Cardiac fibroblast (primary cell): ENCODE results near the gene NFILZ.

Experiments used
- DNase-seq, 2 donors: peaks; one replicate each; pipeline versions ENCODE4 v3.0.0 to v3.0.0-alpha.2; 2010; ENCODE audit warnings: low read depth in 2 of 2
- H3K4me3 ChIP-seq, 2 donors: replicated peaks in 1 of 2; 1 replicate in 1 of 2; 2 replicates in 1 of 2; pipeline ENCODE4 v1.5.1; 2011; ENCODE audit warnings: low read depth in 2 of 2, low read length in 2 of 2, mild to moderate bottlenecking in 2 of 2, moderate library complexity in 1 of 2
- CTCF ChIP-seq: IDR thresholded peaks from one replicate; pipeline ENCODE4 v1.5.1; 2011; ENCODE audit warnings: low read depth, mild to moderate bottlenecking, low read length, inconsistent platforms

Gene NFILZ

GRCh38 chr19:8610936-8611300 is 19.5 kb upstream of the NFILZ start:
- no peak for TF ChIP-seq CTCF
- no peak for DNase-seq
- H3K4me3 ChIP-seq: peak overlapping the region in 1 of 2 donors; percentile 67

GRCh38 chr19:8611391-8611876 is 19.0 kb upstream of the NFILZ start:
- H3K4me3 ChIP-seq: no peak overlapping the region
- peak in 1 of 2 donors; percentile 18 for DNase-seq
- TF ChIP-seq CTCF: no peak

- DNase-seq: peak; percentile 81 to 84
- H3K4me3 ChIP-seq: no peak overlapping the region
- TF ChIP-seq CTCF: no peak
Measured at GRCh38 chr19:8611877-8612806, 18.3 kb upstream of the NFILZ start.

- no peak overlapping the region for H3K4me3 ChIP-seq
- TF ChIP-seq CTCF: no peak
- no peak for DNase-seq
Measured at GRCh38 chr19:8612807-8613171, 17.6 kb upstream of the NFILZ start.

- DNase-seq: no peak
- no peak overlapping the region for H3K4me3 ChIP-seq
- TF ChIP-seq CTCF: no peak
Measured at GRCh38 chr19:8614455-8614854, 16.0 kb upstream of the NFILZ start.

- DNase-seq: no peak
- TF ChIP-seq CTCF: no peak
- no peak overlapping the region for H3K4me3 ChIP-seq
Measured at GRCh38 chr19:8615024-8615423, 15.4 kb upstream of the NFILZ start.
